CD4-positive, alpha-beta T cell treated with Interleukin-15 for 1 hour (primary cell): ENCODE results near the gene TNS4.

ENCODE experiments used
- DNase-seq: peaks from one replicate; pipeline ENCODE4 v3.0.0-alpha.2; 2020

TNS4 gene

DNA sequence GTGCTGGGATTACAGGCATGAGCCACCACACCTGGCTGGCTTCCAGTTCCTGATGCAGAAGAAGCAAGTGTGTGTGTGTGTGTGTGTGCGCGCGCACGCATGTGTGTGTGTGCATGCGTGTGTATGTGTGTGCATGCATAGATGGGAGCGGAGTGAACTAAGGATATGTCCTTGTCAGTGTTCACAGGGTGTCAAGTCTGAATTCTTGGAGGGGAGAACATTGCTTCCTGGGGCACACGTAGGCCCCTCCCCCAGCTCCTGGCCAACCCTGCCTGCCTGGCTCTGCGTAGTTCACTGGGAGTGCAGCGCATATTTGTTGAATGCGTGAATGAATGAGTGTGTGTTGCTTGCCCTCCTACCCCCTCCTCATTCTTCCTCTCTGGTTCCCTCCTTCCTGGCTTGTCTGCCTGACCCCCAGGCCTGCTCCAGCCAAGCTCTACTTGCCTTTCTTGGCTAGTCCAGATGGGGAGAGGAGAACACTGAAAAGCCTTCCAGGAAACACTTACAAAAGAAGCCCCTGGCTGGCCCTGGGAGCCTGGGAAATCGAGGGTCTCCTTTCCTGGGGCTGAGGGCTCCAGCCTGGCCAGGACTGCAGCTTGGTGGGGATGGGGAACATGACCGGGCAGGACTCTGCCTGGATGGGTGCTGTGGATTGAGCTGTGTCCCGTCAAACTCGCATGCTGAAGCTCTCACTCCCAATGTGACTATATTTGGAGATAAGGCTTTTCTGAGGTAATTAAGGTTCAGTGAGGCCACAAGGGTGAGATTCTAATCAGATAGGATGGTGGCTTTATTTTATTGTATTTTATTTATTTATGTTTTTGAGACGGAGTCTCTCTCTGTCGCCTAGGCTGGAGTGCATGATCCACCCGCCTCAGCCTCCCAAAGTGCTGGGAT is 30.2 kb downstream of the TNS4 start:
- DNase-seq = no peak

DNA sequence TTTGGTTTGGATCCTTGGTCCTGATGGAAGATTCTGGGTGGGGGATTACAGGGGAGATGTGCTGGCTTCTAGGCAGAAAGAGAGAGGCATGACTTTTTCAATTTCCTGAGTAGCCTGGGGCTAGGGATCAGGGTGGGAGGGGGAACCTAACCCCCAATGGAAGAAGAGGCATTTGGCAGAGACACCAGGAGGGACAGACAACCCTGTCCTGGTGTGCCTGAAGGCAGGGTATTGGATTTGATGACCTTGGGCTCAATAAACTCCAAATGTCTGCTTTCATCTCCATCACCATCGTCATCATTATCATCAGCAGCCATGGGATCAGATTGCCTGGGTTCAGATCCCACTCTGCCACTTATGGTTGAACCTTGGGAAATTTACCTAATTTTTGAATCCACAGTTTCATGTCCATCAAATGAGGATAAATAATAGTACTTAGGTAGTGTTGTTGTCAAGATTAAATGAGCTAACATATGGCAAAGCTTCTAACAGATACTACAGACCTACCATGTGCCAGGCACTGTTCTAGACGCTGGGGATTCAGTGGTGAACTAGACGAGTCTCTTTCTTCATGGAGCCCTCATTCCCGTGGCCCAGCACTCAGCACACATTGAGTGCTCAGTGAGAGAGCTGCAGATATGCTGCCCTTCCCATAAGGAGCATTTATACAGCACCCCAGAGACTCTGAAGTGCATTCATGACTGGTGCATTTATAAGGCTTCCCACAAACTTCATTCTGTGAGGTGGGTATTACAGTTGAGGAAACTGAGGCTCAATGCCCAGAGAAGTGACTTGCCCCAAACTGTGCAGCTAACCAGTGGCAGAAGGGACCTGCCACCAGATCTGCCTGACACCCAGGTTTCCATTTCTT is 31.4 kb downstream of the TNS4 start:
- no peak for DNase-seq

DNA sequence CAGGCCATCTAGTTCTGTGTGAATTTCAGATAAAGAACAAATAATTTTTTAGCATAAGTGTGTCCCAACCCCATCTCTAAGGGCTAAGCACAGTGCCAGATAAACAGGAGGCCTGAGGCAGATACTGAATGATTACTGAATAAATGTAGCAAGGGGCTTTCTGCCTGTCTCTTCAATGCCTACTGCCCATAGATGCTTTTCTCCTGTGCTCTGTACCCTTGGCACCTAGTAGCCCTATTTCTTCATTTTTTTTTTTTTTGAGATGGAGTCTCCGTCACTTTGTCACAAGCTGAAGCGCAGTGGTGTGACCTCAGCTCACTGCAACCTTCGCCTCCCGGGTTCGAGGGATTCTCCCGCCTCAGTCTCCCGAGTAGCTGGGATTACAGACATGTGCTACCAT is 32.9 kb downstream of the TNS4 start:
- no peak for DNase-seq

DNA sequence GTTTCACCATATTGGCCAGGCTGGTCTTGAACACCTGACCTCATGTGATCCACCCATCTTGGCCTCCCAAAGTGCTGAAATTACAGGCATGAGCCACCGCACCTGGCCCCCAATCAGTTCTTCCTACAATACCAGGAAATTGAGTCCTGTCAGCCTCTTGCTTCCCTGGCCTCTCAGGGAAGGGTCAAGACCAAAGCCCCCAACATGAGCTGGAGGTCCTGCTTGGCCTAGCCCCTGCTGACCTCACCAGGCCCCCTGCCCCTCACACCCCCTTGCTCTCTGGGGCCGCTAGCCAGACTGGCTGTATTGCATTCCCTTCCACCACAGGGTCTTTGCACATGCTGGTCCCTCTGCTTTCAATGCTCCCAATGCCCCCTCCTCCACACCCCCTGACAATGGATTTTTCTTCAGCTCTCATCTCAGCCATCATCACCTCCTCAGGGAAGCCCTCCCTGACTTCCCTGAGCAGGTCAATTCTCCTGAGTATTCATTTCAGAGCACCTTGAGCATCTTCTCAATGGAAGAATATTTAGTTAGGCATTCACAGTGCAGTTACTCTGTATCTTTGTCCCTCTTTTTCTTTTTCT is 34.0 kb downstream of the TNS4 start:
- DNase-seq = no peak

DNA sequence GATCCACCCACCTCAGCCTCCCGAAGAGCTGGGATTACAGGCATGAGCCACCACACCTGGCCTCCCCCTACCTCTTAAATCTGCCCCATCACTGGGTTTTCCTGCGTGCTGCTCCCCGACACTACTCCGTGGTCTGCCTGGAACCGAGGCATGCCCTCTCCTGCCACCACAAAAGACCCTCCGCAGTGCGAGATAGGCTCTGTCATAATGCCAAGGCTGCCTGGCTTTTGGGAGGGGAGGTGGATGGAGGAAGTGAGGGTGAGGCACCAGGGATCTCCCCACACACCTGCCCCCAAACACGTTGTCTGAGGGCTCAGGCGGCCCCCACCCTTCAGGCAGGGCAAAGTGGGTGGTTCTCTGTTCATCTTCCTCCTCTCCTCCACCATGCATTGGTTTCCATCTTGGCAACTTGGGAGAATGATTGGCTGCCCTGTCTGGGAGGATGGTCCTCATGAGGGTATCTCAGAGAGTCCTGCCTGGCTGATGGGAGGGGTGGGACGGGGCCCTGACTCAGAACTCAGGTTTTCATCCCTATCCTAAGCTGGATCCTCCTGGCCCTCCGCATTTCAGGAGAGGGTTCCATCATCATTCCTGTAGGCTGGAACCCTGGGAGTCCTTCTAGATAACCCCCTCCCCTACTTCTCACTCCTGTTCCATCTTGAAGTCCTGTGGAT is 35.0 kb downstream of the TNS4 start:
- DNase-seq = no peak

DNA sequence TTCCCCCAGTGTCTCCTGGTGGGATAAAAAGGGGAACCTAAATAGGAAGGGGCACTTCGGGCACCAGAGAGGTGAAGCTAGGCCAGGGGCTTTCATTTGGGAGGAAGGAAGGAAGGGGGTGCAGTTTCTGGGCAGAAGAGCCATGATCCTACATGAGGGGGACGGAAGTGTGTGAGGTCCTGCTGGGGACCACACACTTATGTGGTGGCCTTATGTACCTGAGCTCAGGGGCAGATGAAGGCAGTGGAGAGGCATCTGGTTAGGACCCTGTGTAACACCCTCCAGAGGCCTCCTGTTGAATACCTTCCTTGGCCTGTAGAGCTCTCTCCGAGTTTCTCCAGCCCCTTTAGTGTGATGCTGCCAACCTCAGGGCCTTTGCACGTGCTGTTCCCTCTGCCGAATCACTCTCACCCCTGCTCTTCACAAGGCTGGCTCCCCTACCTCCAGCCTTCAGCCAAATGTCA is 37.0 kb downstream of the TNS4 start:
- no peak for DNase-seq

DNA sequence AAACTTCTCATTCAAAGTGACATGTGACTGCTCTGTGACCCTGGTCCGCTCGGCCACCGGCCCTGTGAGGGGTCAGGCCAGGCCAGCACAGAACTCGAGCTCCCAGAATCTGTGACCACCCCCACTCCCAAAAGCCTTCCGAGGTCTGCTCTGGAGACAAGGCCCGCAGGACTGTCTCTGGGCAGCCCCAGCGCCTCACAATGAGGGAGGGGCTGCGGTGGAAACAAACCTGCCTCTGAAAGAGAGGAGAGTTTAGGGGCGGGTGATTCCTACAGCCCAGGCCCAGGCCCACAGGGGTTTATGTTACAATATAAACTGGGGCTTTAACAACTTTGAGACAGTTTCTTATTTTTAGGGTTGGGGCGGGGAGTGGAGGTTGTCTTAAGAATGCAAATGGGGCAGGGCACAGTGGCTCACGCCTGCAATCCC is 38.3 kb downstream of the TNS4 start:
- DNase-seq = no peak

DNA sequence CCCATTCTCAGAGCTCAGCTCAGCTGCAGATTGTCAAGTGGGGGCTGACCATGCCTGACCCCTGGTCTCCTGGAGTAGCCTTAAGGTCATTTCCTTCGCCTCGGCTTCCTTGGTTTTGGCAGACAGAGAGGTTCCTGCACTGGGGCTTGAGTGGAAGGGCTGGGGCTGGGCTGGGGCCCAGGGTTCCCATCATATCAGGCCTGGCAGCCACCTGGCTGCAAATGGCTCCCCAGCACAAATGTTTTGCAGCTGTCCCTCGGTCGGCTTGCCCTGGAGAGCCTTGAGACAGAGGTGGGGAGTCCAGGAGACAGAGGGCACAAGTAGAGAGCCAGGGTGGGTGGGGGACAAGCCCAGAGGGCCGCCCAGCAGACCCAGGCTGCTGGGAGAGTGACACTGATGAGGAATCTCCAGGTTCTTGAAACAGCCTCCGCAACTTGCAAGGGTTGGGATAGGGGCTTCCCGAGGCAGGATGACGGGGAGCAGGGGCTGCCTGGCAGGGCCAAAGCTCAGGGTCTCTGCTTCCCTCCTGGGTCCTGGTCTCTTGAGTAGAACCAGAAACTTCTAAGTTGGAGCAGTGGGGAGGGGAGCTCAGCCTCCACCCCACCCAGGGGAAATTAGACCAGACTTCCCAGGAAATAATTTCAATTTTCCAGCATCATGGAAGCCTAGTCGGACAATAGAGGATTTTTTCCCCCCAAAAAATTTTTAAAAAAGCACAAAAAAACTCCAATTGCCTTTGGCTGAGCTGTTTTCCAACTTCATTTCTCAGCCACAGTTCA is 38.9 kb downstream of the TNS4 start:
- no peak for DNase-seq

DNA sequence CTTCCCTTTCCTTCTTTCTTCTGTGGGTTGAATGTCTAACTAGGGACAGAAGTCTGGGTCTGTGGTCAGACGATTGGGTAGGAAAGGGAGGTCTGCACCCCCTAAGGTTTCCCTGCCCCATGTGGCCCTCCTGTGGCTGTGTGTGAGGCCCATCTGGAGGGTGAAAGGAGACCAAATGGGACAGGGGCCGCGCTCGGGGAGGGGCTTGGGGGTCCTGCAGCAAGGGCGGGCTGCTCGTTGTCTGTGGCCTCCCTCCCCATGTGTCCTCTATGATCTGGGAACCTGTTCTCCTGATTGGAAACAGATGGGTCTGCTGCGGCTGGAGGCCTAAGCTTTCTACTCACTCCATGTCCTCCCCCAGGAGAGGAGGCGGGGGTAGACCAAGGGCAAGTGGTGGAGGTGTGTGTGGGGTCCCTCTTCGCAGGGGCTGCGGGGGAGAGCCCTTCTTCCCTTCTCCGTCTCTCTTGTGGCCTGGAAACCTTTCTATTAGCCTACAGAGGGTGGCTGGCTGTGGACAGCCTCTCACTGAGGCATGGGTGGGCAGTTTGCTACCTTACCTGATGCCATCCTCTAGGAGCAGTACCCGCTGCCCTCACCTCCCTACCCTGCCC is 39.6 kb downstream of the TNS4 start:
- no peak for DNase-seq

DNA sequence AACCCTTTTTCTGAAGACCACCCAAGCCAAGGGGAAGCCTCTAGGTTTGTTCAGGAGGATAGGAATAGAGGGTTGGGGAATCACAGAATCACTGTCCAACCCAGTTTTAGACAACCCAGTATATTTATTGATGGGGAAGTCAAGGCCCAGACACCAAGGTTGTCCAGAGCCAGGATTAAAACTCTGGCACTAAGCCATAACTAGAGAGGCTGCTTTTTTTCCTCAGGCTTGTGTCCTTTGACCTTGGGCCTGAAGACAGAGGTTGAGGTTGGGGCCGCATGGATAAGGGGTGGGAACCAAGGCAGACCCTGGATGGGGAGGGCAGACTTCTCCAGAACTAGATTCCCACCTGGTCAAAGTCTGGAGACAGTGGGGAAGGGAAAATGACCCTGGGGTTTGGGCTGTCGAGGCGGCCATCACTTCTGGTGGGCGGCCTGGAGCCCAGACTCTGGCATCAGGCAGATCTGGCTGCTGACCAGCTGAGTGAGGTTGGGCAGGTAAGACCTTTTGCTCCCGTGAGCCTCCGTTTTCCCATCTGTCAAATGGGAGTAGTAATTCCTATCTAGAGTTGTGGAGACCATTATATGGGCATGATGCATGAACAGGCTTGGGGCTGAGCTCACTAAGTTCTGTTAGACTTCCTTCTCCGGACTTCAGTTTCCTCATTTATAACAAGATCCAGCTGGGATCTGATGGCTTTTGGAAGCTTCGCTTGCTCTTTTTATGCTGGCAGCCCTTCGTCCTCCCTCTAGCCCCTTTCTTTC is 40.3 kb downstream of the TNS4 start:
- DNase-seq = no peak

DNA sequence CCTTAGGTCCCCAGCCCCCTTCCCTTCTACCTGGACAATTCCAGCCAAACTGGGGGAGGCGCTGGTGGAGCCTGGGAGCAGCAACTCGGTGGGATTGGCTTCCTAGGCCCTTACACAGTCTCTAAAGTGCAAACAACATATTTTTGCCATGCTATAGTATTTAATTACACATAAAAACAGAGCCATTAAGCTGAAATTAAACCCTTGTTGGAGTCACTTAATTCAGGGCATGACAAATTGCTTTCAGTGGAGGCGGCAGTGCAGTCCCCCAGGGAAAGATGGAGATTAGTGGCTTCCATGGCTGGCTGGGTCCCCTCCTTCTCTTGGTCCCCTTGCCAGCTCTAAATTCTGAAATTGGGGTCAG is 40.8 kb downstream of the TNS4 start:
- no peak for DNase-seq

DNA sequence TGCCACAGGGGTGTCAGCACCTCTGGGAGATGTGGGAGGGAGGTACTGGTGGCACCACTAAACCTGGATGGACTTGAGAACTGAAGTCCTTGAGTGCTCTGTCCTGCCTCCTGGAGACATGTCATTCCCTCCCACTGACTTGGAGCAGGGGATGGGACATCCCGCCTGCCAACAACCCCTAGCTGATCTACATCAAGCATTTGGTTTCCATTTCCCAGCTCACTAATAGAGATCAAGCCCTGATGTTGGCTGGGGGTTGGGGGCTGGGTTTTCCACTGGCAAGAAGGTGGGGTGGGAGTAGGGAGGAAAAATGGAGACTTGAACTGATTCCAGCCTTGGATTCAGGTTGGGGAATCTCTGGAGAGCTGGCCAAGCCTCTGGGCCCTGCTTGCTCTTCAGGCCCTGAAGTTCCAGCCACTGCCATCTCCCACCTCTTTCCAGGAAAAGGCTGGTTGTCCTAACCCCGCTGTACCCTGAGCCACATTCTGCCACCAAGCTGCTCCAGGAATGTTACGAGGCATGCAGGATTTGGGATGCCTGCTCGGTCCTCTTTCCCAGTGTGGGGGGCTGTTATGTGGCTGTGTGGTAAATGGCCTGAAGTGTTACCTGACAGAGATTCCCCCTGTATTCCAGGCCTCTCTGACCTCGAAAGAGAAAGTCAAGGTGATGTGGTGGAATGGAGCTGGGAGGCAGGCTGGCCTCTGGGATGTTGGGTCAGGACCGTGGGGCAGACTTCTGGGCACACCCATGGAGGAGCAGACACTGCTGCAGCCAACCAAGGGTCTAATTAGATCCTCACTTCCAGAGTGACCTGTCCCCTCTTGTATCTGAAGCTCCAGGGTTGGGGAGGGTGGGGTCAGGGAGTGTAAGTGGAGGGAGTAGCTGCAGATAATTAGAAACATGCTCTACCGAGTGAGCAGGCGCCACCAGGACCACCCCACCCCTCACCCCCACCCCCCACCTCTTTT is 41.5 kb downstream of the TNS4 start:
- DNase-seq = no peak

DNA sequence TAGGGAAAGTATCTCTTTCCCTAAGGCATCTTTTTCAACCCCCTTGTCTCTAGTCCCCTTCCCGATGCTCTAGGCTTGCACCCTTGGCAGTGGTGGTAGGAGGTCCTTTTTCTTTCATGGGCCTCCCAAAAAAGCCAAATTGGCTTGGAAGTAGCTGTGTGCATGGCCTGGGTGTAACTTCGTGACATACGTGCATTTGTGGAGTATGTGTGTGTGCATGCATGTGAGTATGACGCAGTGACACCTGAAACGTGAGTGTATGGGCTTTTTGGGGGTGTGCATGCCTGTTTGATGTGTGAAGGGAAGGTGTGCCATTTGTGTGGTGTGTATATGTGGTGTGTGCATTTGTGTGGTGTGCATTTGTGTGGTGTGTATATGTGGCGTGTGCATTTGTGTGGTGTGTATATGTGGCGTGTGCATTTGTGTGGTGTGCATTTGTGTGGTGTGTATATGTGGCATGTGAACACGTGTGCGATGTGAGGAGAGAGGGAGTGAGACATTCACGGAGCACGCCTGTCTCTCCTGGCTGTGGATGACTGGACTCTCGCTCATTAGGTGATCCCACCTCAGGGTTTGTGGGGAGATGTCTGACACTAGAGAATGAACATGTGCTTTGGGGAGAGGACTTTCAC is 42.5 kb downstream of the TNS4 start:
- no peak for DNase-seq

DNA sequence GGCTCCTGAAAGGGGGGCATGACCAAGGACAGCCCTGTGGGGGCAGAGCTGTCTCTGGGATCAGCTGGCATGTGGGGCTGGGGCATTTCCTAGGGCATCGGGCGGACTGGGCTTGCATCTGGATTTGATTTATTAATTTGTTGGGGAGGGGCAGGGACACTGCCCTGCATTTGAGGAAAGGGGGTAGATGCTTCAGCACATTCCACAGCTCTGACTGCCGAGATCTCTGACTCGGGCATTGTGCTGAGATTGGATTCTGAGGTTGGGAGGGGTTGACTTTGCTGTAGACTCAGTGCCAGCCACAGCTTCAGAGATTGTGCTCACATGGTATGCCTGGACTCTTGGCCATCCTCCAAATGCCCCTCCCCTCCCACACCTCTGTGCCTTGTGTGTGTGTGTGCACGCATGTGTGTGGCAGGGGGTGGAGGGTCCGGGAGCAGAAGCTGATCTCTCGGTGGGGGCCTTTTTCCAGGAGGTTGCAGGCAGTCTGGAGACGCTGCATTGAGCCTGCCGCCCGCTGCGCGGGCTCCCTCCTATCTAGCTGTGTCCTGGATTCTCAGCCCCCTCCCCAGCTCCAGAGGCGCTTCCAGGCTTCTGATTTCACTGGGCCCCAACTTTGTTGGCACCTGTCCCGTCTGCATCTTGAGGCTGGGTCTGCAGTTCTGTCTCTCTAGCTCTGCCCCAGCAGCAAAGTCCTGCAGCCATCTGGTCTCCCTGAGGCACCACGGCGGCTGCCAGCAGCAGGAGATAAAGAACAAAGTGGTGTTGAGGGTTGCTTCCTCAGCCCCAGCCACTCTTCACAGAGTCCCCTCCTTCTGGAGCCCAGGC is 43.2 kb downstream of the TNS4 start:
- DNase-seq = no peak

DNA sequence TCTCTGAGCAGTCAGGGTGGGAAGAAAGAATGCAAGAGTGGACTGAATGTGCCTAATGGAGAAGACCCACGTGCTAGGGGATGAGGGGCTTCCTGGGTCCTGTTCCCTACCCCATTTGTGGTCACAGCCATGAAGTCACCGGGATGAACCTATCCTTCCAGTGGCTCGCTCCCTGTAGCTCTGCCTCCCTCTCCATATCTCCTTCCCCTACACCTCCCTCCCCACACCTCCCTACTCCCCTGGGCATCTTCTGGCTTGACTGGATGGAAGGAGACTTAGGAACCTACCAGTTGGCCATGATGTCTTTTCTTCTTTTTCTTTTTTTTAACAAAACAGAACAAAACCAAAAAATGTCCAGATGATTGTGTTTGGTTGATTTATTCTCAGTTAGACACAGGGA is 44.1 kb downstream of the TNS4 start:
- DNase-seq = no peak

DNA sequence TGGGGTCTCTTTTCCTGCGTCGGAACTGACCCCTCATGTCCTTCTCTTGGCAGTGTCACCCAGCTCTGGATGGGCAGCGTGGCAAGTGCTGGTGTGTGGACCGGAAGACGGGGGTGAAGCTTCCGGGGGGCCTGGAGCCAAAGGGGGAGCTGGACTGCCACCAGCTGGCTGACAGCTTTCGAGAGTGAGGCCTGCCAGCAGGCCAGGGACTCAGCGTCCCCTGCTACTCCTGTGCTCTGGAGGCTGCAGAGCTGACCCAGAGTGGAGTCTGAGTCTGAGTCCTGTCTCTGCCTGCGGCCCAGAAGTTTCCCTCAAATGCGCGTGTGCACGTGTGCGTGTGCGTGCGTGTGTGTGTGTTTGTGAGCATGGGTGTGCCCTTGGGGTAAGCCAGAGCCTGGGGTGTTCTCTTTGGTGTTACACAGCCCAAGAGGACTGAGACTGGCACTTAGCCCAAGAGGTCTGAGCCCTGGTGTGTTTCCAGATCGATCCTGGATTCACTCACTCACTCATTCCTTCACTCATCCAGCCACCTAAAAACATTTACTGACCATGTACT is 44.9 kb downstream of the TNS4 start:
- no peak for DNase-seq

DNA sequence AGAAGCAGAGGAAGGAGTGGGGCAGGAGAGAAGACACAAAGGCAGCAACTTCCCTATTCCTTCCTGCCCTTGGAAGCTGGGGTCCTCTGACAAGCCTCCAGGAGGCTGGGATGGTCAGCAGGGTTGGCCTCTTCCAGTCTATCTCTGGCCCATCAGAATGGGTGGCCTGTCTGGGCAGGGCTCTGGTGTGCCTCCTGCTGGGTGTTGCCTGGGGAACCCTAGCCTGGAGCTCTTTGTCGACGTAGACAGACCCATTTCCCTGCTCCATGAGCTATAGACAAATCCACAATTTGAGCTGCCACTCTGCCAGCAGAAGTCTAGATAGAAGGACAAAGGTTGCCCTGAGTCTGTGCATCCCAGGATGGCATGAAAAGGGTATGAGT is 46.8 kb downstream of the TNS4 start:
- no peak for DNase-seq
